NCI-H524 (cell line): Measurements from ENCODE around the gene SLC43A2.
A peak's percentile ranks its signal among the peaks of the same experiment; 100 is the strongest.
"Not testable (repeated sequence)": the region's sequence is repeated elsewhere in the genome, so short reads cannot be mapped to it uniquely, and the experiment has no call there.

Experiments used
- DNase-seq, 2 experiments: peaks; one replicate each; lab custom pipeline; 2025; lab: John Stamatoyannopoulos, UW

SLC43A2 gene

DNA sequence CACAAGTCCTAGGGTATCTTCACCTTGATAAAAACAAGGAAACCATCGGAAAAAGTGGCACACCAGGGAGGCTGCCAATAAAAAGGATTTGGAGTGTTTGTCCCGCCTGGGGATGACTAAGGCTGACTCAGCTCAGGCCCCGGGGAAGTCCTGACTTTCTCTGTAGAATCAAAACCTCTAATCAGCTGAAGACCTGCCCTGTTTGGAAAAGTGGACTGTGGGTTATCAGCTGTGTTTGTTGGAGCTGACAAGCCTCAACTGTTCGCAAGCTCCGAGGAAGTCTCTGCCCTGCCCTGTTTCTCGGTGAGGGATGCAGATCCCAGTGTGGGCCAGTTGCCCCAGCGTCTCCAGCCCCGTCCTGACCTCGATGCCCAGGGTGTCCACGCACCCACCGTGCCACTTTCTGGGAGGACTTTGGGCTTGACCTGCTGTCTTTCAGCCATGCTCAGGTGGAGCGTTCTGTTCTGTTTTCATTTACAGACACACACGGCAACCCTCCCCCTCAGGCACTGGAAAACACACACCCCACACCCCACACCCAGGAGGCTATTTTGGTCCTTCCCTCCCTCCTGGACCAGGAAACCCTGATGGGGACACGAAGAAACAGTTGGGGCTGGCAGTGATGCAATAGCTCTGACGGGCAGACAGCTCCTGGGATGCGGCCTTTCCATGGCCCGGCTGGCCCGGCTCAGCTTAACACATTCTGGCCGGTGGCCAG, 38.4 kb downstream of the SLC43A2 start:
- no peak for DNase-seq

DNA sequence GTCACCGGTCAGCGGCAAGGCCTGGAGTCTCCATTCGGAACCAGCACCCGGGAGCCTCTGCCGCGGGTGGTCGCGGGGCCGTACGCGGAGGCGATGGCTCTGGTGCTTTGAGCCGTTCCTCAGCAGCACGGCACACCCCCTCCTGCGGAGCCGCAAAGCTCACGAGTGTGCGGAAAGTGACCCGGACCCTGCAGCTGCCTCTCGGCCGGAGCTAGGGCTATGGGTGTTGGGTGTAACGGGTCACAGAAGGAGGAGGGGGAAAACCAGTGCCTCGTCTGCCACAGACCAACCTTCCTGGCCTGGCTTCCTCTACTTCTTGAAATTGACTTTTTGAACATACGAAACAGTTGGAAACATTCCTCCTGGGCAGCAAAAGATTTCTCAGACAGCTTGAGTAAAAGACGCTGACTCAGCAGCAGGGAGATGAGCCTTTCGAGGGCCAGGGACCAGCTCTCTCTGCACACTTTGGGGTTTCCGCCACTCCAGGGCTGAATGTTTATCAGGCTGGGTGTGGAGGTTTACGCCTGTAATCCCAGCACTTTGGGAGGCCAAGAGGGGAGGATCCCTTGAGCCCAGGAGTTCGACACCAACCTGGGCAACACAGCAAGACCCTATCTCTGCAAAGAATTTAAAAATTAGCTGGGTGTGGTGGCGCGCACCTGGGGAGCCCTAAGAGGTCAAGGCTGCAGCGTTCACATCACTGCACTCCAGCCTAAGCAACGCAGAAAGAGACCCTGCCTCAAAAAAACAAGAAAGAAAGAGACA, 39.6 kb downstream of the SLC43A2 start:
- DNase-seq, result no peak

DNA sequence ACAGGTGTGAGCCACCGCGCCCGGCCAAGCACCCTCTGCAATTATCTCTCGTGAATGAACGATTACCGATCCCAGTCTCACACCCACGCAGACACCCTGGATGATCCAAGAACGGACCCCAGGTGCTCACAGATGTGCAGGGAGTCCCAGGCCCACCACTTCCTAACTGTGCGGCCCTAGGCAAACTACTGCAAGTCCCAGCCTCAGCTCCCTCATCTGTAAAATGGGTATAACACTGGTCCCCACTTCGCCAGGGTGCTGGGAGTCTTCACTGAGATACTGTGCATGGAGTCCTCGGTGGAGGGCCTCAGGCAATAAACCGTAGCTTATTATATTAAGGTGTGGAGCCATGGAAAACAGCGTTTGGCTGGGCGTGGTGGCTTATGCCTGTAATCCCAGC, 44.5 kb downstream of the SLC43A2 start:
- DNase-seq, result no peak

DNA sequence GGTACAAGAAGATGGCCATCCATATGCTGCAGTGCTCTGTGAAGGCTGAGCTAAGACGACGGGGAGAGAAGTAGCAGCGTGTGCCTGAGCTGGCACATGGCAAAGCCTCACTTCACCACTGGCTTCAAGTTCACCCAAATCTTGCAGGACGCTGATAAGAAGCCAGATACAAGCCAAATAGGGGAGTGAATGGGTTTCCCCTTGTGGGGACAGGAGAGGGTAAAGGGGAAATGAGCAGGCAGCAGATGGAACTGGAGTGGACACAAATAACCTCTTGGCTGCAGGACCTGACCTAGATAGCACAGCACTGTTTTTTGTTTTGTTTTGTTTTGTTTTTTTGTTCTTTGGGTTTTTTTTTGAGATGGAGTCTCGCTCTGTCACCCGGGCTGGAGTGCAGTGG, 45.1 kb downstream of the SLC43A2 start:
- DNase-seq, result no peak

DNA sequence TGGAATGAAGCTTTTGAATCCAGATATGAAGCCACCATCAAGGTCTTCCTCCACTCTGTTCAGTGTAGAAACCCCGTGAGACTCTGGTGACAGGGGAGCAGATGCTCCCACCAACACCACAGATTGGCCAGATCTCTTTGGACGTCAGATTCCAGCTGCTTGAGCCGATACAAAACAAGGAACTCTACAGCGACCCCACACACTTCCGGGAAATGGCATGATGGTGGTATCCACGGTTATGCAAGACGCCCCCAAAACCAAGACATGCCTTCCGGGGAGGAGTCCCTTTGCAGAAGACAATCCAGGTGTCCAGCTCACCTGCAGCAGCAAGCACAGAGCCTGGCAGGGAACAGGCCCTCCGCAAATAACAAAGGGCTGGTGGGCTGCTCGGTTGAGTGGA, 46.3 kb downstream of the SLC43A2 start:
- DNase-seq, result no peak

DNA sequence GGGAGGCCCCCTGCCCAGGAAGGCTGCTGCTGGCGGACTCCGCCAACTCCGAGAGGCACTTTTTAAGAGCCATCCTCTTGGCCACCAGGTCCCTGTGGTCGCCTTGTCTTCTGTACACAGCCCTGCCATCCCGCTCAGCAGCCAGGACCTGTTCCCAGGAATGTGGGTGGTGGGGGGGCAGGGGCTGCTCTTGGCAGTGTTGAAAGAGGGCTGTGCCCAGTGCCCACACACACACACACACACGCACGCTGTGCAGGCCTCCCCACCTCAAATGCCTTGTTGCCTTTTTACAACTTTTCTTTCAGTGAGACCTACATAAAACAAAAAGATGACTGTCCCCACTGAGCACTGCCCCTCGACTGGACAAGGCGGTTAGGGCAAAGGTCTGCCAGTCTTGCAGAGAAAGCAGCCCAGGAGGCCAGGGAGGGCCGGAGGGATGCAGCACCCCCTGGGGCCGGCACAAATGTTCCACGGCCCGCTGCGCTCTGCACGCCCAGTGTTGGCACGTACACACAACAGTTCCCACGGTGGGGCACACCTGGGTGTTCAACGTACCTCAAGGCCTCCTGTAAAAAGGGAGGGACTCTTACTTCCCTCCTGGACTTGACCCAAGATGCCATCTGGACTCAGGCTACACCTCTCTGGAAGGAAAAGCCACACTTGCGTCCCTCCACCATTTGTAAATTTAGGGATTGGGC, 47.5 kb downstream of the SLC43A2 start:
- DNase-seq, result no peak

DNA sequence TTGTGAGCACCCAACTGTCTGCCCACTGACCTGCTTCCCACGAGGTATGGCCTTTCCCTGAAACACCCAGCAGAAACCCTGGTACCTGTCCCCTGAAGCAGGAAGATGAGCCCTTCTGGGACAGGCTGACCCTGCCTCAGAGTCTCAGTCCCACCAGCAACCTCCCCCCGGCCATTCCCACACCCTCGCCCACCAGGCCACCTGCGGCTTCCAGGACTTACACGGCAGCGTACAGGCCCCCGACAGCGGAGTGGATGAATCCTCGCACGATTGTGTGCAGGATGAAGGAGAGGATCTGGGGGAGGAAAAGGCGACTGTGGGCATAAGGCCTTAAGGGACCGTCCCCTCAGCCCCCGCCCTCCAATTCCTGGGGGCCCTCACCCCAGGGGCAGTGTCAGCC, 50.6 kb downstream of the SLC43A2 start:
- no peak for DNase-seq

DNA sequence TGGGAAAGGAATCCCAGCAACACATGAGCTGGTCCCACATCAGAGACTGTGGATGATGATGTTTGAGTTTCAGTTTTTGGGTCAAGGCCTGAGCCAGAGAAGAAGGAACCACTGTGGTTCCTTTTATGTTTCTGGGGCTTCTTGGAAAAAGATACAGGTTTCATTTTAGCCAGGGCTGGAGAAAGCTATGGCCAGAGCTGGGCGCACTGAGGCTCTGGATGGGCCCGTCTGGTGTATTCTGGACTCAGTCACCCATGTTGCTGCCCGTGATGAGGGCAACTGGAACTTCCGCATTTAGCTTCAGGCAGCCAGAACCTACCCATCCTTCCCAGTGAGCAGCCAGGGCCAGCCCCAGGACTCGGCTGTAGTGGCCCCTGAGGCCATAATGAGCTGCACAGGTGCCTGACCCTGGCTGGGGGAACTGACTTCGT, 51.0 kb downstream of the SLC43A2 start:
- no peak for DNase-seq

DNA sequence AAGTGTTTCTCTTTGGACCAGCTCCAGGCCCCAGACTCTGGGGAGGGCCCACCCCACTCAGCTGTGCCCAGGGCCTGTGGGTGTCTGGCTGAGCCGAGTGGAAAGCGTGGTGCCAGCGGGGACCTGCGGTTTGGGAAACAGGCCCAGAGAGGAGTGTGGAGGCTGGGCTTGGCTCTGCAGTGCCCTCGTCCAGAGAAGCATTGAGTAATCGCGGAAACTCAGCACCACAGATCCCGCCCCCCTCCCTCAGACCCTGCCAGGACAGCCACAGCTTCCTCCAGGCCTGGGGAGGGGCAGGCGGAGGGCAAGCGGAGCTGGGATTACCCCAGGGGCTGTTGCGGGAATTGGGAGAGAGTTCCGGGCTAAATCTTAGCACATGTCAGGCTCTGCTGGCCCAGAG, 51.5 kb downstream of the SLC43A2 start:
- DNase-seq, result no peak

DNA sequence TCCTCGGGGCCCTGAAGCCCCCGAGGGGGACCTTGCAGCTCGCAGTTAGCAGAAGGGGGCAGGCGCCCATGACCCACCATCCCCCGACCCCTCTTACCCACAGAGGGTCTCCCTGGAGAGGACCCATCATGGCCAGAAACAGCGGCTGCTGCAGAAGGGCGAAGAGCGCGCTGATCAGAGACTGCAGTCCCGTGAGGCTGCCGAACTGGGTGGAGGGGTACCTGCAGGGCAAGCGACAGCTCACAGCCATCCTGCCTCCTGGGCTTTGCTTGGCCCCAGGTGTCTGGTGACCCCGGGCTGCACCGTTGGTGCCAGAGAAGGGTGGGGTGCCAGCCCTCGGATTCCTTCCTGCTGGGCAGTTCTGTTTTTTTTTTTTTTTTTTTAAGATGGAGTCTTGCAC, 52.1 kb downstream of the SLC43A2 start:
- DNase-seq, result no peak

DNA sequence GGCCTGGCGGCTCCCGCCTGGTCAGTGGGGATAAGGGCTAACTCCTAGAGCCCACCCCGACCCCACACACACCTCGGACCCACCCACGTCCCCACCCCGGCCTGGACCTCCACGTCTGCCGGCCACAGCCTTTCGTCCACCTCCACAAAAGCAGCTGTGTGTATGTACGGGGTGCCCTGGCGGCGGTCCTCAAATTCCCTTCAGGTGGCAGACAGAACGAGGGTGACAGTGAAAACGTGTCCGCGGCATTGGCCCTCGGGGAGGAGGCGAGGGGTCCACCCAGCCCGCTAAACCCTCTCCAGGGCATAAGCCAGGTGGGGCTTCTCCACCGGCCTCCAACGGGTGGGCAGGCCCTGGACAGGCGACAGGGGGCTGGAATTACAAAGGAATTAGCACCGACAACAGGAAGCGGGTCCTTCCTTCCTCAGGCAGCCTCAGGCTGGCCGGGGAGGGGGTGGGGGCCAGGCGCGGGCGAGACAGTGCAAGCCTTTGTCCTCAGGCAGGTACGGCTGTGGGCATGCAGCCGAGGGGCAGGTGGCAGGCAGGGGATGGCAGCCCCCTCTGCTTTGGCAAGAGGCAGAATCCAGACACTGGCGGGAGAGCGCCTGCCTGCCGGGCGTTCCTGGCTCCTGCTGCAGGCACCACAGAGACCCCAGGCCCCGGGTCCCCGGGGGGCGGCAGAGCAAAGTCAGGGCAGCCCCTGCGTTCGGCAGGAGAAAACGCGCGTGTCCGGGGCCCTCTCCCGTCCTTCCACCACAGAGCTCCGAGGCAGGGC, 53.8 kb downstream of the SLC43A2 start:
- DNase-seq, result no peak

DNA sequence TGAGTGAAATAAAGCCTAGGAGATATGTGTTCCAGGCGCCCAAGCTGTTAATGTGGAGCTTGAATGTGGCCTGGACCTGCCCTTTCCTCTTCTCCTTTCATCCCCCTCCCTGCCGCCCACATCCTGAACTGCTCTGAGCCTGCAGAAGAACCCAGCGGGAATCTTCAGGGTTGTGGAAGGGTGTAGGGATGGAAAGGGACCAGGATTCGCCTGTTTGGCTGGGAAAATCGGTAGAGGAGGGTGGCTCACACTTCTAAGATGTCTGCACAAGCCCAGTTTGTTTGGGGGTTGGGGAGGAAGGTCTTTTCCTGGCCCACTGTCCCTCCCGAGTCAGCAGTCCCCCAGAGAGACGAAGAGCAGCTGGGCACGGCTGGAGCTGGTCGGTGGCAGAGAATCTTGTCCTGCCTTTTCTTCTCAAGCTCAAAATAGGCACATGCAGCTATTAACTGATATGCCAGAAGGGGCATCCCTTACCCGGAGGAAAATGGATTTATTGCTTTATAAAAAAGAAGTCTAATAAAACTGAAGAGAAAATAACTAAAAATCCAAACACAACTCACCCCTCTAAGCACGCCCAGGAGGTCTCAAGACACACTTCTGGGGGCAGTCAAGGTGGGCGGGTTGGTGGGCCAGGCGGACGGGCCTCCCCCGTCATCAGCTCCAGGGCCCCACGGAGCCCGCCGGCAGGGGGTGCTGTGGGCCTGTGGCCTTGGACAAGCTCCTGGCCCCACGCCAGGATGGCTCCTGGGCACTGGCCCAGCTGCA, 54.5 kb downstream of the SLC43A2 start:
- DNase-seq, result peak in 1 of 2 experiments; percentile 45

DNA sequence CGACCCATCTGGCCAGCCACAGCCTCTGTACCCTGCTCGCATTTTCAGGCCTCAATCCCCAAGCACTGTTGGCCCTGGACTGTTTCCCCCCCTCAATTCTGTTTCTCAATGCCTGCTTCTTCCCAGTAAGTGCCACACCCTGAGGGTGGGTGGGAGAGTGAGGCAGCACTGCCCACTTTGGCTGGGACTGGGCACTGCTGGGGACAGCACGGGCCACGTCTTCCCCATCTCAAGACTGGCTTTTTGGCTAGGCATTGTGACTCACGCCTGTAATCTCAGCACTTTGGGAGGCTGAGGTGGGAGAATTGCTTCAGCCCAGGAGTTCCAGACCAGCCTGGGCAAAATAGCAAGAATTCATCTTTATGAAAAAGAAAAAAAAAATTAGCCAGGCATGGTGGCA, 56.0 kb downstream of the SLC43A2 start:
- DNase-seq, result not testable (repeated sequence)

DNA sequence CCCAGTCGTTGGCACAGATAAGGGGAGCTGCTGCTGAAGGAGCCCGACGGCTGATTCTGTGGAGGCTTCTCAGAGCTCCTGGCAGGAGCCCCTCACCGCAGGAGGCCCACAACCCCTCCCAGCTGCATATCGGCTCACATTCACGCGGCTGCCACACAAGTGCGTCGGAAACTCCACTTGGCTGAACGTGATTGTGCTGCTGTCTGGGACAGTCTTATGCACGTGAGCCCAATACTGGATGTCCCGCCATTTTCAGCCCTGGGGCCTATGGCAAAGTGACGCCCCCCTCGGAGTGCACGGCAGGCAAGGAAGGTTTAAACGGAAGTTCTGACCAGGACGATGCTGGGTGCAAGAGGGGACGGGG, 57.3 kb downstream of the SLC43A2 start:
- no peak for DNase-seq

DNA sequence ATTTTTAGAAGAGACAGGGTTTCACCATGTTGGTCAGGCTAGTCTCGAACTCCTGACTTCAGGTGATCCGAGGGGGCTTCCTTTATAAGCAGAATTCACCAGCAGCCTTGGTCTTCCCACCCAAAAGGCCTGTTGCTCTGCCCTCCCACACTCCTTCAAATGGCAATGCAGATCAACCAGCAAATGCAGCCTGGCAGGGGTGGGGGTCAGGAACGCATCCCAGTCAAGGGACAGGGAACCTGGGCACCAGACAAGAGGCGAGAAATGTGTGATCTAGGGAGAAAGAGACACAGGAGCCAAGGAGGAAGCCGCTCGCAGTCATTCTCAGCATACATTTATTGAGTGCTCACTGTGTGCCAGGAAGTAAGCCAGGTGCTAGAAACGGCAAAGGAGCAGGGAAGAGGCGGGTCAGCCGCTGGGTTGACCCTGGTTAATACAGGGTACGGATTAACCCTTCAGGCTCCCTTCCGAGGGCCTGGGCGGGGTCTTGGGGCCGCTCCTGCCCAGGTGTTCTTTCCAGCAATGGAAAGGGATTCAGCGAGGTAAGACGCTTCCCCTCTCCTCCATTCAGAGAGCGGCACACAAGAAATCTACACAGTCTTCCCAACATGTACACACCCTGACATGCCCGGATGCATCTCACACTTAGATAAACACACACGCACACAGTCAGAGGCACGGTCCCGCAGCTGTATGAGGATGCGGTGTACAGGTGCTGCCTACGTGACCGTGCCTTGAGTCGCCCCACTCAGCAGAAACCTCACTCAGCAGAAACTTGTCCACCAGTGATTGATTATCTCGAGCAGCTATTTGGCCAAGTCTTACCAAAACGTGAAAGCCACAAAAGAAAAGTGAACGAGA, 59.5 kb downstream of the SLC43A2 start:
- DNase-seq, result no peak

DNA sequence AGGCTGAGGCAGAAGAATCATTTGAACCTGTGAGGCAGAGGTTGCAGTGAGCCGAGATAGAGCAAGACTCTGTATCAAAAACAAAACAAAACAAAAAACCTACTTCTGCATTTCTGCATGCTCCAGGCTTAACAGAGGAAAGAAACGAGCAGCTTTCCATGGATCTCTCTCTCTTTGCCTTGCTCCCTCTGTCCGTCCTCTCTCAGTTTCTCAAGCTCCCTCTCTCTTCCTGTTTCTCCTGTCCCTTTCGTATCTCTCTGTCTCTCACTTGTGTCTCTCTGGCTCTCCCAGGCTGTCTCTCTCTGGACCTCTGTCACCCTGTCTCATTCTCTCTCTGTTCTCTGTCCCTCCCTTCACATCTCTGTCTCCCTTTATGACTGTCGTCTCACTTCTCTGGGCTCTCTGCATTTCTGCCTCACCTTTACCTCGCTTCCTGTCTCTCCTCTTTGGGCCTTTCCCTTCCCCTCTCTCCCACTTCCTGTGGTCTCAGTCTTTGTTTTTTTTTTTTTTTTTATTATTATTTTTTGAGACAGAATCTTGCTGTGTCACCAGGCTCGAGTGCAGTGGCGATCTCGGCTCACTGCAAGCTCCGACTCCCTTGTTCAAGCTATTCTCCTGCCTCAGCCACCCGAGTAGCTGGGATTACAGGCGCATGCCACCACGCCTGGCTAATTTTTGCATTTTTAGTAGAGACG, 62.0 kb downstream of the SLC43A2 start:
- no peak for DNase-seq

DNA sequence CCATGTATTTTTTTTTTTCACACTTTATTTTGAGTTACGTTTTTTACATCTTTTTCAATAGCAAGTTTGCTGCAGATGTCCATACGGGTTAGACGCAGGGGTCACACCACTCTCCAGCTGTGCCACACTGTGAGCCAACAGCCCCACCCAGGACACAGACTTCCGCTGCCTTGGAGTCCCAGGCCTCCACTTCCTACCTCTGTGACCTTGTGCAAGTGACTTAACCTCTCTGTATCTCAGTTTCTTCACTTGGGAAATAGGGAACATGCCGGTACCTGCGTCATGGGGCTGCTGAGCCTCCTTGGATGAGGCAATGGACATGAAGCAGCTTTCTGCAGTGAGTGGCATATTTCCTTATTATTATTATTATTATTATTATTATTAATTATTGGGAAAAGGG, 62.8 kb downstream of the SLC43A2 start:
- no peak for DNase-seq

DNA sequence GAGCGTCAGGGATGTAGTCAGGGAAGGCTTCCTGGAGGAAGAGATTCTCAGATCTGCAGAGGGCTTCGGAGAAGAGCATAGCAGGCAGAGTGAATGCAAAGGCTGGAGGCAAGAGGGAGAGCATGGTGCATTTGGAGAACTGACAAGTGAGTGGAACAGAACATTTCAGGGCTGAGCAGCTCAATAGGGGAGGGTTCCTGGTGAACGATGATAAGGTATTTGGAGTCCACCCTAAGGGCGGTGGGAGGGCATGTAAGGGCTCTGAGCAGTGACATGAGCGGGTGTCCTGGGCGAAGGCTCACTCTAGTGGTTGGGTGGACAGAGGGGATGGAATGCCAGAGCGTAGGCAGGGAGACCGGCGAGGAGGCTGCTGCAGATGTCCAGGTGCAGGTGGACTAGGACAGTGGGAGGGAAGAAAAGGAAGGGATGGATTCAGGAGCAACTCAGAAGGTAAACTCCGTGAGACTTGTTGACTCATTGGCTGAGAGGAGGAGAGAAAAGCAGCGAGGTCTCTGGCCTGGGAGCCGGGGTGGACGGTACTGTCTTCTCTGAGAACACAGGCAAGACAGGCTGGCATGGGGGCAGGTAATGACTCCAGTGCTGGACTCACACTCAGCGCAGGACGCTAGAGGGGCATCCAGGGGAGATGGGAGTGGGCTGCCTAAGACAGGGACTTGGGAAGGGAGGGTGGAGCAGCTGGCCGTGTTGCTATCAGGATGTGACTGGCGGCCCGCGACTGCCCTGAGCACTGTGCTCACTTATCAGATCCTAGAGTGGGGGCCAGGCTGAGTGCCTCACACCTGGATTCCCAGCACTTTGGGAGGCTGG, 64.6 kb downstream of the SLC43A2 start:
- peak in 1 of 2 experiments; percentile 17 for DNase-seq

DNA sequence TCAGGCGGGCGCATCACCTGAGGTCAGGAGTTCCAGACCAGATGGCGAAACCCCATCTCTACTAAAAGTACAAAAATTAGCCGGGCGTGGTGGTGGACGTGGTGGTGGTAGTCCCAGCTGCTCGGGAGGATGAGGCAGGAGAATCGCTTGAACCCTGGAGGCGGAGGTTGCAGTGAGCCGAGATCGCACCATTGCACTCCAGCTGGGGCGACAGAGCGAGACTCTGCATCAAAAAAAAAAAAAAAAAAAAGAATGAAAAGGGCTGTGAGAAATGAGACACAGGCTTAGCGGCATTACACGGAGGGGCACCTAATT, 65.2 kb downstream of the SLC43A2 start:
- peak in 1 of 2 experiments; percentile 17 for DNase-seq
